ENCODE data around the gene SPATA17. TPM values are rescaled to one million over a fixed set of nuclear protein-coding genes. Genes with fewer than 3 reads are reported as not detected.

SPATA17 gene
- total RNA-seq, 2 experiments from 2014 or later: not detected

DNA sequence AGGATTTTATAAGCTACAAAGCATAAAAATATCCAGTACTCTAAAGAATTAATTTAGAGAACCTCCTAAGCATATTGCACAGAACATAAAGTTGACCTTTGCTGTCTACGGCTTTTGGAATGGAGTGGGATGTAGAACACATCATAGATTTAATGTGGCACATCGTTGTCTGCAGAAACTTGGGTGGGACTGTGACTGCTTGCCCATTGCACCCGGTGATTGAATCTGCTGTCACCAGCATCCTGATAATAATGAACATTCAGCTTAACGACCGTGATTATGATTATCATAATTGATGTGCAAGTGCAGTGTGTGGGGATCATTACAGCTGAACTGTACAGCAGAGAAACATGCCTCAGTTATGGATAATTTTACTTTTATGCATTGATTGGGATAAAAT lies 181.9 kb downstream of the SPATA17 start:
- CTCF ChIA-PET: interaction anchor here (0.7 kb wide), 1 partner anchor 23 kb away, joined by 3 read pairs; no protein-coding TSS in a partner anchor
- no peaks in the 10 kb centered on the region for H3K4me1 Mint-ChIP-seq (ENCODE audit: low read depth)
- intact Hi-C loops (cut with micrococcal nuclease): no loop called here
- no peak for DNase-seq
- H3K27me3 Mint-ChIP-seq: no peaks in the 10 kb centered on the region
- H3K4me3 Mint-ChIP-seq: no peak overlapping the region
- POLR2A ChIA-PET: no interaction called here
- TF ChIP-seq, protein P1, sequence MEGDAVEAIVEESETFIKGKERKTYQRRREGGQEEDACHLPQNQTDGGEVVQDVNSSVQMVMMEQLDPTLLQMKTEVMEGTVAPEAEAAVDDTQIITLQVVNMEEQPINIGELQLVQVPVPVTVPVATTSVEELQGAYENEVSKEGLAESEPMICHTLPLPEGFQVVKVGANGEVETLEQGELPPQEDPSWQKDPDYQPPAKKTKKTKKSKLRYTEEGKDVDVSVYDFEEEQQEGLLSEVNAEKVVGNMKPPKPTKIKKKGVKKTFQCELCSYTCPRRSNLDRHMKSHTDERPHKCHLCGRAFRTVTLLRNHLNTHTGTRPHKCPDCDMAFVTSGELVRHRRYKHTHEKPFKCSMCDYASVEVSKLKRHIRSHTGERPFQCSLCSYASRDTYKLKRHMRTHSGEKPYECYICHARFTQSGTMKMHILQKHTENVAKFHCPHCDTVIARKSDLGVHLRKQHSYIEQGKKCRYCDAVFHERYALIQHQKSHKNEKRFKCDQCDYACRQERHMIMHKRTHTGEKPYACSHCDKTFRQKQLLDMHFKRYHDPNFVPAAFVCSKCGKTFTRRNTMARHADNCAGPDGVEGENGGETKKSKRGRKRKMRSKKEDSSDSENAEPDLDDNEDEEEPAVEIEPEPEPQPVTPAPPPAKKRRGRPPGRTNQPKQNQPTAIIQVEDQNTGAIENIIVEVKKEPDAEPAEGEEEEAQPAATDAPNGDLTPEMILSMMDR (IDR thresholded peaks at IDR 0.05): no peak
- ATAC-seq: no peak
- no peak overlapping the region for H3K27ac Mint-ChIP-seq
- H3K36me3 Mint-ChIP-seq (ENCODE audit: low read depth): no peaks in the 10 kb centered on the region
- peaks cover 3% of the 10 kb centered on the region for H3K9me3 Mint-ChIP-seq

DNA sequence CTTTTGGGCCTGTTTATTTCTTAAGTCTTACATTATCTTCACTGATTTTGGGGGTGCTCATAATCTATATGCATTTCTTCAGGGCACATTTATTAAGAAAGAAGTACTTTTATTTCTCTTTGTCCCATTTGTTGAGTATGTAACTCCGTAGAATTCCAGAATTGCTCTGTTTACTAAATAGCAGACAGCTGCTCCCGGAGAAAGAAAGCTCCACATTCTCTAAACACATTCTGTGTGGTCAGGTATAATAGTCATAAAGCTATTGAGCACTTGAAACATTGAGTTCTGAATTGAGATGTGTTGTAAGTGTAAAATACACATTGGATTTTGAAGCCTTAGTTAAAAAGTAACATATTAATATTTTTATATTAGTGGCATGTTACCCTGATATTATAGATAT lies 206.5 kb downstream of the SPATA17 start:
- no peak overlapping the region for H3K27ac Mint-ChIP-seq
- H3K9me3 Mint-ChIP-seq: no peaks in the 10 kb centered on the region
- no peaks in the 10 kb centered on the region for H3K27me3 Mint-ChIP-seq
- intact Hi-C loops (cut with micrococcal nuclease): no loop called here
- H3K4me3 Mint-ChIP-seq: no peak overlapping the region
- POLR2A ChIA-PET: no interaction called here
- no peak for ATAC-seq
- TF ChIP-seq, protein P1 (IDR thresholded peaks at IDR 0.05): no peak
- CTCF ChIA-PET: no interaction called here
- H3K36me3 Mint-ChIP-seq (ENCODE audit: low read depth): no peaks in the 10 kb centered on the region
- no peaks in the 10 kb centered on the region for H3K4me1 Mint-ChIP-seq (ENCODE audit: low read depth)
- no peak for DNase-seq

DNA sequence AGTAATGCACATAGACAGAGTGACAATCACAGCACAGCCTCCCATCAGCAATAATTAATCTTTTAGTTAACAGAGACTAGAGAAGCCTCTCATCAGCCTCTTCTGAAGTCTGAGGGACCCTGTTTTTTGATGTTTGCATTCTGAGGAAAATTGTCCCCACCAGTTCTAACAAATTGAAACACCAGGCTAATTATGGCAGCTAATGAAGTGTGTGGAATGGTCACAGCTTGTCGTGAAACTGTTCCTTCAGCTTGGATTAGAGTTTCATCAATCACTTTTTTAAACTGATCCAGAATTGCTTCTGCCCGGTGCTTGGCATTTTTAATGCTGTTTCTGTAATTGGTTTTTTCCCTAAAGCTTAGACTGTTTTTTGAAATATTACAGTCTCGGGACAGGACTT lies 208.0 kb downstream of the SPATA17 start:
- Mint-ChIP-seq H3K27me3 (no peaks in the 10 kb centered on the region), H3K4me1 (ENCODE audit: low read depth) (no peaks in the 10 kb centered on the region), H3K27ac (no peak overlapping the region), H3K36me3 (ENCODE audit: low read depth) (no peaks in the 10 kb centered on the region), H3K9me3 (no peaks in the 10 kb centered on the region), H3K4me3 (no peak overlapping the region)
- no peak for DNase-seq
- ATAC-seq: no peak
- POLR2A ChIA-PET: no interaction called here
- CTCF ChIA-PET: no interaction called here
- TF ChIP-seq, protein P1 (IDR thresholded peaks at IDR 0.05): no peak
- intact Hi-C loops (cut with micrococcal nuclease): no loop called here

DNA sequence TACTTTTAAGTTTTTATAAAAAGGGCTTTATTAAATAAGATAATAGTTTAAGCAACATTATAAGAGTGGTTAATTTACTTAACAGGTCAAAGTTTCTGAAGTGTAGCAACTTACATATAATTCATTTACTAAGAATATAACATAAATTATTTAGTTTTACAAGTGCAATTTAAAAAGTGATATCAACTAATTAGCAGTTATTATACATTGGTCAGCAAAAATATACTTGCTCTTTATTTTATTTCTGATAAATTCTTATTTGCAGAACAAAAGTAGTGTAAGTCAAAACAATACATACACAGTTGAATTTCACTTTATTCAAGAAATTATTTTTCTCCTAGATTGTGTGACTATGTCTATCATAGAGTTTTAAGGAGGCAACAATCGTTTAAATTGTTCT lies 215.6 kb downstream of the SPATA17 start:
- TF ChIP-seq, protein P1 (IDR thresholded peaks at IDR 0.05): no peak
- no peak for ATAC-seq
- H3K36me3 Mint-ChIP-seq (ENCODE audit: low read depth): no peaks in the 10 kb centered on the region

DNA sequence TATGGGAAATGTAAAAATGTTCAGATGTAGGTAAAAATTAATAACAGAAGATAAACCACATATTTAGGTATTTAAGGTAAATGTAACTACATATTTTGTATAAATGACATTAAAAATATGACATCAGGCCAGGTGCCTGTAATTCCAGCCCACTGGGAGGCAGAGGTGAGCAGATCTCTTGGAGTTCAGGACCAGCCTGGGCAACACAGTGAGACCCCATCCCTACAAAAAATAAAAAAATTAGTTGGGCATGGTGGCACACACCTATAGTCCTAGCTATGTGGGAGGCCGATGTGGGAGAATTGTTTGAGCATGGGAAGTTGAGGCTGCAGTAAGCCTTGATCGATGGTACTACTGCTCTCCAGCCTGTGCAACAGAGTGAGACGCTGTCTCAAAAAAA lies 216.5 kb downstream of the SPATA17 start:
- Mint-ChIP-seq H3K9me3 (no peaks in the 10 kb centered on the region), H3K4me1 (ENCODE audit: low read depth) (no peaks in the 10 kb centered on the region), H3K4me3 (no peak overlapping the region), H3K36me3 (ENCODE audit: low read depth) (no peaks in the 10 kb centered on the region), H3K27ac (no peak overlapping the region), H3K27me3 (no peaks in the 10 kb centered on the region)
- intact Hi-C loops (cut with micrococcal nuclease): no loop called here
- POLR2A ChIA-PET: no interaction called here
- TF ChIP-seq, protein P1 (IDR thresholded peaks at IDR 0.05): no peak
- CTCF ChIA-PET: no interaction called here
- ATAC-seq (no peak), DNase-seq (no peak)

More for the DNA sequence above, 215.6 kb downstream of the SPATA17 start:
- ChIA-PET CTCF (no interaction called here), POLR2A (no interaction called here)
- Mint-ChIP-seq H3K27ac (no peak overlapping the region), H3K4me1 (ENCODE audit: low read depth) (no peaks in the 10 kb centered on the region), H3K27me3 (no peaks in the 10 kb centered on the region), H3K9me3 (no peaks in the 10 kb centered on the region), H3K4me3 (no peak overlapping the region)
- intact Hi-C loops (cut with micrococcal nuclease): no loop called here
- DNase-seq: no peak
